ENCODE results near the gene GDA. TPM values are rescaled to one million over a fixed set of nuclear protein-coding genes. Genes with fewer than 3 reads are reported as not detected.
A peak's percentile ranks its signal among the peaks of the same experiment; 100 is the strongest.

GDA gene
- total and polyA plus RNA-seq, 7 experiments from 2014 or later = not detected

DNA sequence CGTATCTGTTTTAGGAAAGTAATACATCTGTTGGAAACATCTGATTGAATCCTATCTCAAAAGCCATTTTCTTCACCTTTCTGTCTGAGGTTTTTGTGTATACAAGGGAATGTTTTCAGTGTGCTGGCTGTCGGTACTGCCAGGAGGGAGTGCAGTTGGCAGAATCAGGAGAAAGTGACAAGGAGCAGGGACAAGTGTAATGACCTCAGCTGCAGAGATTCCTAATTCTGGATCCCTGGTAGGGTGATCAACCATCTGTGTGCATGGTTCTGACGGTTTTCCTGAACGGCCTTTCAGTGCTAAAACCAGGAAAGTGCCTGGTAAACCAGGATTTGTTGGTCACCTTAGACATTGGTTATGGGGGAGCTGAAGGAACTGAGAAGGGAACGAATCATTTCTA lies 1.6 kb upstream of the GDA start:
- intact Hi-C loops (cut with micrococcal nuclease) = no loop called here
- ChIA-PET CTCF (no interaction called here), POLR2A (no interaction called here)
- Mint-ChIP-seq H3K4me3 (no peak overlapping the region), H3K4me1 (peaks cover 3 to 16% (median 10%) of the 10 kb centered on the region in 7 donors), H3K27me3 (peaks cover 38 to 56% (median 48%) of the 10 kb centered on the region in 5 donors), H3K27ac (no peak overlapping the region), H3K9me3 (peaks cover 0 to 4% (median 0%) of the 10 kb centered on the region in 11 donors), H3K36me3 (no peaks in the 10 kb centered on the region)
- Histone ChIP-seq H3K27ac (ENCODE audit: low read depth, low read length) (no peak overlapping the region), H3K27me3 (ENCODE audit: control insufficient read depth in 2 of 2, insufficient read depth in 2 of 2, low read length in 2 of 2) (no peaks in the 10 kb centered on the region), H3K4me1 (ENCODE audit: control insufficient read depth in 2 of 2, insufficient read depth in 2 of 2, low read length in 2 of 2) (no peaks in the 10 kb centered on the region), H3K9me3 (ENCODE audit: control insufficient read depth in 2 of 3, low read length in 3 of 3) (no peaks in the 10 kb centered on the region), H3K36me3 (ENCODE audit: control insufficient read depth in 2 of 3, insufficient read depth in 3 of 3, low read length in 3 of 3) (no peaks in the 10 kb centered on the region), H3K4me3 (ENCODE audit: low read length) (no peak overlapping the region)
- DNase-seq (no peak), ATAC-seq (no peak)

DNA sequence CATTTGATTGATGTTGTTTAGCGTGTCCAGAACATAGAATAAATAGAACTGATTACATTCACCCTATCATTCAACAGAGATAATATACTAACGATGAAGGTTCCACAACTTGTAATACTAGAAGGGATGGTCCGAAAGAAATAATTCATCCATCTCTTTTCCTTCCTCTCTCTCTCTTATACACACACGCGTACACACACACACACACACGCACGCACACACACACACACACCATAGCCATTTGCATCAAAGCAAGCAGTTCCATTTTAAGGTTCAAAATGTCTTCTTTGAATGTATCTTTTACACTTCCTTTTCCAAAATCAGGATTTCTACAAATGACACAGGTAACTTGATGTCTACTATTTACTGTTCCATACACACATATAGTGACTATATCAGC lies 887 bp downstream of the GDA start:
- Histone ChIP-seq H3K27ac (ENCODE audit: low read depth, low read length) (no peak overlapping the region), H3K4me3 (ENCODE audit: low read length) (no peak overlapping the region), H3K36me3 (ENCODE audit: control insufficient read depth in 2 of 3, insufficient read depth in 3 of 3, low read length in 3 of 3) (no peaks in the 10 kb centered on the region), H3K27me3 (ENCODE audit: control insufficient read depth in 2 of 2, insufficient read depth in 2 of 2, low read length in 2 of 2) (no peaks in the 10 kb centered on the region), H3K9me3 (ENCODE audit: control insufficient read depth in 2 of 3, low read length in 3 of 3) (no peaks in the 10 kb centered on the region), H3K4me1 (ENCODE audit: control insufficient read depth in 2 of 2, insufficient read depth in 2 of 2, low read length in 2 of 2) (no peaks in the 10 kb centered on the region)
- POLR2A ChIA-PET = no interaction called here
- H3K9me3 Mint-ChIP-seq = peaks cover 0 to 16% (median 3%) of the 10 kb centered on the region in 11 donors
- H3K27ac Mint-ChIP-seq = no peak overlapping the region
- peak overlapping the region in 2 of 10 donors; percentile 16 to 22 for H3K4me3 Mint-ChIP-seq
- intact Hi-C loops (cut with micrococcal nuclease) = no loop called here
- no peak for ATAC-seq
- DNase-seq = no peak
- peaks cover 0 to 4% (median 0%) of the 10 kb centered on the region in 5 donors for H3K36me3 Mint-ChIP-seq
- CTCF ChIA-PET = no interaction called here
- peaks cover 34 to 52% (median 48%) of the 10 kb centered on the region in 5 donors for H3K27me3 Mint-ChIP-seq
- H3K4me1 Mint-ChIP-seq = peaks cover 3 to 16% (median 10%) of the 10 kb centered on the region in 7 donors

DNA sequence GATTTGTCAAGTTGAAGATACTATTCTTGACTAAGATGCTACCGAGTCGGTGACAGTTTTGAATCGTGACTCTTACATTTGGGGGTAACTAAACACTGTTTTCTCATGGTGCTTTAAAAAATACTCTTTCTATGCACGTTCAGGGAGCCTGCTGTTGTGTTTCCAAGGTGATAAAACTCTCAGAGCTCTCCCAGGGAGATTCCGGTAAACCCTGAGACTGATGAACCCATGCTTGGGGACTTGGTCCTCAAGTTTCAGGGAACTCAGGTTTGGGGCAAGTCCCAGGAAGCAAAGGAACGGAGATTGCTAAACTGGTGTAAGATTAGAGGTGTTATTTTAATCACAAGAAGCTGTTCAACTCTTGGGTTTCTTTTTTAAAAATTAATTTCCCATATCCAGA lies 1.4 kb downstream of the GDA start:
- peaks cover 30 to 53% (median 48%) of the 10 kb centered on the region in 5 donors for H3K27me3 Mint-ChIP-seq
- POLR2A ChIA-PET = no interaction called here
- peaks cover 0 to 22% (median 5%) of the 10 kb centered on the region in 11 donors for H3K9me3 Mint-ChIP-seq
- Histone ChIP-seq H3K27me3 (ENCODE audit: control insufficient read depth in 2 of 2, insufficient read depth in 2 of 2, low read length in 2 of 2) (no peaks in the 10 kb centered on the region), H3K36me3 (ENCODE audit: control insufficient read depth in 2 of 3, insufficient read depth in 3 of 3, low read length in 3 of 3) (no peaks in the 10 kb centered on the region), H3K9me3 (ENCODE audit: control insufficient read depth in 2 of 3, low read length in 3 of 3) (no peaks in the 10 kb centered on the region), H3K4me1 (ENCODE audit: control insufficient read depth in 2 of 2, insufficient read depth in 2 of 2, low read length in 2 of 2) (no peaks in the 10 kb centered on the region), H3K27ac (ENCODE audit: low read depth, low read length) (no peak overlapping the region), H3K4me3 (ENCODE audit: low read length) (no peak overlapping the region)
- no peak overlapping the region for H3K27ac Mint-ChIP-seq
- peaks cover 3 to 16% (median 10%) of the 10 kb centered on the region in 7 donors for H3K4me1 Mint-ChIP-seq
- ATAC-seq = no peak
- H3K36me3 Mint-ChIP-seq = peaks cover 0 to 6% (median 0%) of the 10 kb centered on the region in 5 donors
- DNase-seq = no peak
- intact Hi-C loops (cut with micrococcal nuclease) = no loop called here
- CTCF ChIA-PET = no interaction called here
- no peak overlapping the region for H3K4me3 Mint-ChIP-seq

DNA sequence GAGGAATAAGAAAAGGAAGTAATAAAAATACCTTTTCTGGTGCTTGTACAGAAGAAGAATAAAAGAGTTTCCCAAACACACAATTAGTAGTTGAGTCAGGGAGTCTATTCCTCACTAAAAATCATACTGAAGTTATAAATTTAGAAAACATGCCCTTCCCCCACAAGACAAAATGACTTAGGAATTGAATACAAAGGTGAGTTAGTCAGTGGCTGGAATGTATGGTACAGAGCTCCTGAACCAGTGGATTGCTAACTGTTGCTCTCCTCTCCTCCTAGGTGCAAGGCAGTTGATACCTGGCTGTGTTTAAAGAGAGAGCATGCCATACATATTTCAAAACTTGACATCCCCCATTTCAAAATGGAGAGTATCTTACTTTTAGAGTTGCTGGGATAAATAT lies 1.9 kb downstream of the GDA start:
- intact Hi-C loops (cut with micrococcal nuclease) = no loop called here
- peaks cover 3 to 16% (median 10%) of the 10 kb centered on the region in 7 donors for H3K4me1 Mint-ChIP-seq
- ChIA-PET CTCF (no interaction called here), POLR2A (no interaction called here)
- peaks cover 0 to 6% (median 0%) of the 10 kb centered on the region in 5 donors for H3K36me3 Mint-ChIP-seq
- ATAC-seq (no peak), DNase-seq (no peak)
- Histone ChIP-seq H3K36me3 (ENCODE audit: control insufficient read depth in 2 of 3, insufficient read depth in 3 of 3, low read length in 3 of 3) (no peaks in the 10 kb centered on the region), H3K9me3 (ENCODE audit: control insufficient read depth in 2 of 3, low read length in 3 of 3) (no peaks in the 10 kb centered on the region), H3K27ac (ENCODE audit: low read depth, low read length) (no peak overlapping the region), H3K4me1 (ENCODE audit: control insufficient read depth in 2 of 2, insufficient read depth in 2 of 2, low read length in 2 of 2) (no peaks in the 10 kb centered on the region), H3K4me3 (ENCODE audit: low read length) (no peak overlapping the region), H3K27me3 (ENCODE audit: control insufficient read depth in 2 of 2, insufficient read depth in 2 of 2, low read length in 2 of 2) (no peaks in the 10 kb centered on the region)
- H3K27me3 Mint-ChIP-seq = peaks cover 30 to 53% (median 44%) of the 10 kb centered on the region in 5 donors
- no peak overlapping the region for H3K4me3 Mint-ChIP-seq
- peaks cover 0 to 26% (median 5%) of the 10 kb centered on the region in 11 donors for H3K9me3 Mint-ChIP-seq
- no peak overlapping the region for H3K27ac Mint-ChIP-seq

DNA sequence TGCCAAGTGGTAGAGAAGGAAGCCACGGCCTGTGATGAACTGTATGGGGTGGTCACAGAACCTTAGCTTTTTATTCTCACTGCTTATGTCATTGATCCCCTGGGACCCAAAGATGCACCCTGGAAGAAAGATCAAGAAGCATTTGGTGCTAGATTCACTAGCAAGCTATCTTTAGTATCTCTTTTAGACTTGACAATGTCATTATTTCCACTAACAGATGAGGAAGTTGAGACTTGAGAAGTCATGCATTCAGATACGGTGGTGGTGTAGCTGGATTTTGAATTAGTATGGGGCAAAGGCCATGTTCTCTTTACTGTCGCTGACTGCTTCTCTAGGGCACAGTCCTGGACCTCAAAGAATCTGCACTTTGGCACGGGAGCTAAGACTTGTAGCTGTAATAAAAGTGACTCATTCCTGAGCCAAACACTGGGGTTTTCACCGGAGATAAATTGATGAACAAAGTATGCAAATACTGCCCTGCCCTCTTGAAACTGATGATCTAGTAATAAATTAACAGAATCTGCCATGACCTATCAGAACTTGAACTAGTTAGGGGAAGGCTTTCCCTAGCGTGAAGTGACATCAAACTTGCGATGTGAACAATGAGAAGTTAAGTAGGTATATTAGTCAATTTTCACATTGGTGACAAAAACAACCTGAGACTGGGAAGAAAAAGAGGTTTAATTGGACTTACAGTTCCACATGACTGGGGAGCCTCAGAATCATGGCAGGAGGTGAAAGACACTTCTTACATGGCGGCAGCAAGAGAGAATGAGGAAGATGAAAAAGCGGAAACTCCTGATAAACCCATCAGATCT lies 5.4 kb downstream of the GDA start:
- H3K4me3 ChIP-seq (ENCODE audit: low read length) = no peak overlapping the region
- Mint-ChIP-seq H3K36me3 (peaks cover 0 to 6% (median 0%) of the 10 kb centered on the region in 5 donors), H3K27me3 (peaks cover 18 to 36% (median 23%) of the 10 kb centered on the region in 5 donors), H3K4me3 (no peak overlapping the region), H3K4me1 (peaks cover 0 to 6% (median 0%) of the 10 kb centered on the region in 7 donors), H3K9me3 (peaks cover 0 to 31% (median 5%) of the 10 kb centered on the region in 11 donors), H3K27ac (no peak overlapping the region)
- ATAC-seq = no peak
- ChIA-PET CTCF (no interaction called here), POLR2A (no interaction called here)
- no peak overlapping the region for H3K27ac ChIP-seq (ENCODE audit: low read depth, low read length)
- H3K27me3 ChIP-seq (ENCODE audit: control insufficient read depth in 2 of 2, insufficient read depth in 2 of 2, low read length in 2 of 2) = no peaks in the 10 kb centered on the region
- intact Hi-C loops (cut with micrococcal nuclease) = no loop called here
- H3K4me1 ChIP-seq (ENCODE audit: control insufficient read depth in 2 of 2, insufficient read depth in 2 of 2, low read length in 2 of 2) = no peaks in the 10 kb centered on the region
- no peaks in the 10 kb centered on the region for H3K36me3 ChIP-seq (ENCODE audit: control insufficient read depth in 2 of 3, insufficient read depth in 3 of 3, low read length in 3 of 3)
- H3K9me3 ChIP-seq (ENCODE audit: control insufficient read depth in 2 of 3, low read length in 3 of 3) = no peaks in the 10 kb centered on the region
- no peak for DNase-seq

DNA sequence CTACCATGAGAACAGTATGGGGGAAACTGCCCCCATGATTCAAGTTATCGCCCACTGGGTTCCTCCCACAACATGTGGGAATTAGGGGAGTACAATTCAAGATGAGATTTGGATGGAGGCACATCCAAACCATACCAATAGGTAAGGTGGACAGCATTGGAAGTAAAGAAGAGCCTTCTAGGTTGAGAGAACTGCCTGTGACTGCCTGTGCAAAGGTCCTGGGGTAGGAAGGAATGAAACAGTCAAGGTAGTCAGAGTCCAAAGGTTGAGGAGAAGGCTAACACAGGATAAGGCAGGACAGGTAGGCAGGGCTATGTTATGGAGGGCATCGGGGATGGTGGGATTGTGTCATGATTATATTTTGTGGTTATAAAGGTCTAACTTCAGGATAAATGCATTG lies 6.1 kb downstream of the GDA start:
- POLR2A ChIA-PET = no interaction called here

DNA sequence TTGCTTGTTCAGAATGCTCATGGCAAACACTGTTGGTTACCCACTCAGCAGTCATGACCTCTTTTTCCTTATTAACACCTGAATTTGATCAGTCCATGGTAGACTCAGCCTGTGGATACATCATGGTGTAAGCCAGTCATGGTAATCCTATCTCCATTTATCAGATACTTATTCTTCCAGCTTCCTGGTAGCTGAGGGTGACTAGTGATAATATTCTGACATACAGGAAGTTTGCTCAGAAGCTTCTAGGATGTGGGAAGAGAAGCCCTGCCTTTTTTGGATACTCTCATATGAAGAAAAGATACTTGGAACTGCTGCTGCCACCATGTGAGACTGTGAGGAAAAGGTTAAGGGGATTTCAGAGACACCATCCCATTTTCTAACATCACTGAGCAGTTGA lies 7.3 kb downstream of the GDA start:
- peaks cover 3 to 28% (median 11%) of the 10 kb centered on the region in 5 donors for H3K27me3 Mint-ChIP-seq
- ChIA-PET POLR2A (no interaction called here), CTCF (no interaction called here)
- no peak overlapping the region for H3K4me3 Mint-ChIP-seq
- intact Hi-C loops (cut with micrococcal nuclease) = no loop called here
- no peak overlapping the region for H3K27ac Mint-ChIP-seq
- ATAC-seq = no peak
- no peaks in the 10 kb centered on the region for H3K4me1 Mint-ChIP-seq
- Histone ChIP-seq H3K27ac (ENCODE audit: low read depth, low read length) (no peak overlapping the region), H3K36me3 (ENCODE audit: control insufficient read depth in 2 of 3, insufficient read depth in 3 of 3, low read length in 3 of 3) (no peaks in the 10 kb centered on the region), H3K9me3 (ENCODE audit: control insufficient read depth in 2 of 3, low read length in 3 of 3) (no peaks in the 10 kb centered on the region), H3K27me3 (ENCODE audit: control insufficient read depth in 2 of 2, insufficient read depth in 2 of 2, low read length in 2 of 2) (no peaks in the 10 kb centered on the region), H3K4me1 (ENCODE audit: control insufficient read depth in 2 of 2, insufficient read depth in 2 of 2, low read length in 2 of 2) (no peaks in the 10 kb centered on the region), H3K4me3 (ENCODE audit: low read length) (no peak overlapping the region)
- peaks cover 0 to 31% (median 5%) of the 10 kb centered on the region in 11 donors for H3K9me3 Mint-ChIP-seq
- peaks cover 0 to 6% (median 0%) of the 10 kb centered on the region in 5 donors for H3K36me3 Mint-ChIP-seq
- no peak for DNase-seq

More for the DNA sequence above, 6.1 kb downstream of the GDA start:
- Mint-ChIP-seq H3K4me3 (no peak overlapping the region), H3K27ac (no peak overlapping the region), H3K4me1 (peaks cover 0 to under 1% (median 0%) of the 10 kb centered on the region in 7 donors), H3K36me3 (peaks cover 0 to 6% (median 0%) of the 10 kb centered on the region in 5 donors), H3K9me3 (peaks cover 0 to 31% (median 5%) of the 10 kb centered on the region in 11 donors), H3K27me3 (peaks cover 12 to 35% (median 16%) of the 10 kb centered on the region in 5 donors)
- Histone ChIP-seq H3K27ac (ENCODE audit: low read depth, low read length) (no peak overlapping the region), H3K4me1 (ENCODE audit: control insufficient read depth in 2 of 2, insufficient read depth in 2 of 2, low read length in 2 of 2) (no peaks in the 10 kb centered on the region), H3K36me3 (ENCODE audit: control insufficient read depth in 2 of 3, insufficient read depth in 3 of 3, low read length in 3 of 3) (no peaks in the 10 kb centered on the region), H3K4me3 (ENCODE audit: low read length) (no peak overlapping the region), H3K27me3 (ENCODE audit: control insufficient read depth in 2 of 2, insufficient read depth in 2 of 2, low read length in 2 of 2) (no peaks in the 10 kb centered on the region), H3K9me3 (ENCODE audit: control insufficient read depth in 2 of 3, low read length in 3 of 3) (no peaks in the 10 kb centered on the region)
- CTCF ChIA-PET = no interaction called here
- no peak for DNase-seq
- intact Hi-C loops (cut with micrococcal nuclease) = no loop called here
- no peak for ATAC-seq

Measured in naive thymus-derived CD4-positive, alpha-beta T cell (primary cell).